HG02763 (cell line): Measurements from ENCODE around the gene TMEM117.

Experiments used
- ATAC-seq: cut with Tn5 transposase; IDR thresholded peaks from one replicate; pipeline ENCODE4 v1.9.1; 2021; ENCODE audit warnings: mild to moderate bottlenecking, moderate library complexity; ENCODE audit not compliant: unreplicated experiment

The TMEM117 gene

GRCh38 chr12:43951286-43951685 is 115.4 kb downstream of the TMEM117 start:
- ATAC-seq, result no peak

GRCh38 chr12:43957732-43958372 is 122.0 kb downstream of the TMEM117 start:
- peak; percentile 95 for ATAC-seq

- no peak for ATAC-seq
Measured at GRCh38 chr12:43964033-43964432, 128.2 kb downstream of the TMEM117 start.

GRCh38 chr12:43964961-43965360 is 129.1 kb downstream of the TMEM117 start:
- no peak for ATAC-seq

GRCh38 chr12:43965899-43966298 is 130.0 kb downstream of the TMEM117 start:
- no peak for ATAC-seq

- no peak for ATAC-seq
Measured at GRCh38 chr12:43968736-43969135, 132.9 kb downstream of the TMEM117 start.

GRCh38 chr12:43969882-43970281 is 134.0 kb downstream of the TMEM117 start:
- no peak for ATAC-seq

GRCh38 chr12:43973385-43973784 is 137.5 kb downstream of the TMEM117 start:
- no peak for ATAC-seq

GRCh38 chr12:43973993-43974392 is 138.1 kb downstream of the TMEM117 start:
- ATAC-seq, result no peak

GRCh38 chr12:43976027-43976426 is 140.1 kb downstream of the TMEM117 start:
- ATAC-seq, result no peak

- ATAC-seq, result no peak
Measured at GRCh38 chr12:43978556-43978955, 142.7 kb downstream of the TMEM117 start.

GRCh38 chr12:43979450-43979849 is 143.6 kb downstream of the TMEM117 start:
- ATAC-seq, result no peak

GRCh38 chr12:43980627-43981191 is 144.8 kb downstream of the TMEM117 start:
- ATAC-seq, result no peak

- no peak for ATAC-seq
Measured at GRCh38 chr12:43981726-43982125, 145.8 kb downstream of the TMEM117 start.

- ATAC-seq, result no peak
Measured at GRCh38 chr12:43982544-43982943, 146.7 kb downstream of the TMEM117 start.

- peak; percentile 94 for ATAC-seq
Measured at GRCh38 chr12:43988838-43989560, 153.1 kb downstream of the TMEM117 start.

- ATAC-seq, result no peak
Measured at GRCh38 chr12:43992856-43993255, 157.0 kb downstream of the TMEM117 start.

GRCh38 chr12:44000309-44000952 is 164.6 kb downstream of the TMEM117 start:
- ATAC-seq, result peak; percentile 94

GRCh38 chr12:44002607-44003006 is 166.7 kb downstream of the TMEM117 start:
- no peak for ATAC-seq

- ATAC-seq, result no peak
Measured at GRCh38 chr12:44003721-44004120, 167.8 kb downstream of the TMEM117 start.

- peak; percentile 62 for ATAC-seq
Measured at GRCh38 chr12:44015333-44015941, 179.6 kb downstream of the TMEM117 start.
